Stimulated activated CD4-positive, alpha-beta T cell treated with anti-CD3 and anti-CD28 coated beads, Interleukin-4, amount 100 ng/mL, for 48 hours (primary cell): ENCODE results near the gene ANGPTL8.
A peak's percentile ranks its signal among the peaks of the same experiment; 100 is the strongest.

Experiments used
- DNase-seq, 2 donors: peaks; one replicate each; pipeline ENCODE4 v3.0.0-alpha.2; 2020; ENCODE audit warnings: low read depth in 2 of 2

Gene ANGPTL8

GRCh38 chr19:11236324-11237301 lies 2.8 kb upstream of the ANGPTL8 start:
- no peak for DNase-seq

GRCh38 chr19:11237321-11237720 lies 2.1 kb upstream of the ANGPTL8 start:
- DNase-seq = no peak

- no peak for DNase-seq
These were observed 1.4 kb upstream of the ANGPTL8 start for GRCh38 chr19:11238041-11238440.

- DNase-seq = no peak
These were observed 540 bp upstream of the ANGPTL8 start for GRCh38 chr19:11238781-11239376.

GRCh38 chr19:11240008-11240444 lies 607 bp downstream of the ANGPTL8 start:
- DNase-seq = no peak

GRCh38 chr19:11242025-11242424 lies 2.6 kb downstream of the ANGPTL8 start:
- DNase-seq = no peak

- DNase-seq = peak; percentile 85 to 95
These were observed 3.7 kb downstream of the ANGPTL8 start for GRCh38 chr19:11242864-11243797.

GRCh38 chr19:11243798-11244169 lies 4.4 kb downstream of the ANGPTL8 start:
- no peak for DNase-seq

GRCh38 chr19:11244846-11245589 lies 5.6 kb downstream of the ANGPTL8 start:
- DNase-seq = no peak

GRCh38 chr19:11246941-11247340 lies 7.5 kb downstream of the ANGPTL8 start:
- DNase-seq = no peak

- no peak for DNase-seq
These were observed 8.0 kb downstream of the ANGPTL8 start for GRCh38 chr19:11247391-11247790.

- DNase-seq = no peak
These were observed 8.5 kb downstream of the ANGPTL8 start for GRCh38 chr19:11247934-11248333.

GRCh38 chr19:11248852-11249251 lies 9.4 kb downstream of the ANGPTL8 start:
- DNase-seq = no peak

- no peak for DNase-seq
These were observed 11.8 kb downstream of the ANGPTL8 start for GRCh38 chr19:11251217-11251616.

GRCh38 chr19:11251650-11252314 lies 12.4 kb downstream of the ANGPTL8 start:
- no peak for DNase-seq

- no peak for DNase-seq
These were observed 13.4 kb downstream of the ANGPTL8 start for GRCh38 chr19:11252665-11253355.

- no peak for DNase-seq
These were observed 15.2 kb downstream of the ANGPTL8 start for GRCh38 chr19:11254666-11255065.

GRCh38 chr19:11256189-11256588 lies 16.8 kb downstream of the ANGPTL8 start:
- no peak for DNase-seq

- DNase-seq = no peak
These were observed 18.5 kb downstream of the ANGPTL8 start for GRCh38 chr19:11257846-11258380.

GRCh38 chr19:11260996-11261395 lies 21.6 kb downstream of the ANGPTL8 start:
- DNase-seq = no peak
